Stimulated activated CD4-positive, alpha-beta T cell treated with anti-CD3 and anti-CD28 coated beads, Interleukin-4, amount 100 ng/mL, for 24 hours (primary cell): Measurements from ENCODE around the gene KLC1.

Source experiments
- DNase-seq: peaks from one replicate; pipeline ENCODE4 v3.0.0-alpha.2; 2020

Gene KLC1

GRCh38 chr14:103738166-103738565 lies 109.2 kb downstream of the KLC1 start:
- no peak for DNase-seq

DNA sequence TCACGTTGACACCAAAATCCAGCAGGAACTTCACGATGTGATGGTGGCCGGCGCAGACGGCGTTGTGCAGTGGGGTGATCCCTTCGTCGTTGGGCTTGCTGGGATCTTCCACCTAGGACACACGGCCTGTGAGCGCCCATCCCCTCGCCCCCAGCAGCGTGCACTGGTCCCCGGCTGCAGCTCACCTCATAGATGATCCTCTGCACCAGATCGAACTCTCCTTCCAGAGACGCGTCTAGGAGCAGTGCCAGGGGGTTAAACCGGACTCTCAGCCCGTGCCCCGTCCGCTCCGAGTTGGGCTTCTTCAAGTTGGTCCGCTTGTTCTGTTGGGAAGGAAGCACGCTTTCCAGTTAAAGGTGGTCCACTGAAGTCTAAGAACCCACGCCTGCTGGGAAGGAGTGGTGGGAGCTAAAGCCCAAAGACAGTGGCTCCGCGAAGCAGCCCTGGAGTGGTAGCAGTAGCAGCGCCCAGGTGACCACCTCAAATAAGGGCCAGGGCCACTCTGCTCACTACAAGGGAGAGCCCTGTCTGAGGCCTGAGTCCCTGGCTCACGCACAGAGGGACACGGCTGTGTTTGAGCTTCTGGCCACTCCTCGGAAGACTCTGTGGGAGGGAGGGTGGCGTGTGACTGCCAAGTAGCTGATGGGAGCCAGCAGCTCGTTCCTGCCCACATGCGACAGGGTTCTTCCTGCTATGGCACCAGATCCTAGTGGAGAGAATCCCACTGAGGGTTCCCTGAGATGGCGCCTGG lies 109.9 kb downstream of the KLC1 start:
- no peak for DNase-seq

- DNase-seq, result no peak
Observed at GRCh38 chr14:103739466-103739792, 110.4 kb downstream of the KLC1 start.

DNA sequence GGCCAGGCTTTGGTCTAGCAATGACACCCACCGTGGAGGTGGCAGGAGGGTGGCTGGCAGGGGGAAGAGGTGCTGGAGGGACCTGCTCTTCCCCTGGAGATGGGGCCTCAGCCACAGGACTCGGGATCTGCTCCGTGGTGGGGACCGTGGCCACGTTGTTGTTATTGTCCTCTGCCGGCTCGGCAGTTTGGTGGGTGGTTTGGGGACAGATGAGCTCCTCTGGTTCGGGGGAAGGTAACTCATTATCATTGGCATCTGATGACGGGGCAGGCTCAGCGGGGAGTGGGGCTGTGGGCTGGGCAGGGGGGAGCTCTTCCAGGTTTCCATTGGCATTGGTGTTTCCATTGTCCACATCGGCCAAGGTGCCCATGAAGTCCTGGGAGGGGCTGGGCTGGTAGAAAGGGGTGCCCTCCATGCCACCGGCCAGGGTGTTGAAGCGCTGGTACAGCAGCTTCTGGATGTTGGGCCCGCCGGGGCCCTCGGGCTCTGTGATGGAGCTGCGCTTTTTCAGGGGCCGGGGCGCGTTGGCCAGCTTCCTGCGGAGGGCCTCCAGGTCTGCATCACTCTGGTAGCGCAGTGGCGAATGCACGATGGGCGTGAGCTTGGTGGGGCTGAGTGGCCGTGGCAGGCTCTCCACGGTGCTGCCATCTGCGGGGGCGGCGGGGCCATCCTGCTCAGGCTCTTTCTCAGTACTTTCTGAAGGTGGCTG lies 110.9 kb downstream of the KLC1 start:
- no peak for DNase-seq

DNA sequence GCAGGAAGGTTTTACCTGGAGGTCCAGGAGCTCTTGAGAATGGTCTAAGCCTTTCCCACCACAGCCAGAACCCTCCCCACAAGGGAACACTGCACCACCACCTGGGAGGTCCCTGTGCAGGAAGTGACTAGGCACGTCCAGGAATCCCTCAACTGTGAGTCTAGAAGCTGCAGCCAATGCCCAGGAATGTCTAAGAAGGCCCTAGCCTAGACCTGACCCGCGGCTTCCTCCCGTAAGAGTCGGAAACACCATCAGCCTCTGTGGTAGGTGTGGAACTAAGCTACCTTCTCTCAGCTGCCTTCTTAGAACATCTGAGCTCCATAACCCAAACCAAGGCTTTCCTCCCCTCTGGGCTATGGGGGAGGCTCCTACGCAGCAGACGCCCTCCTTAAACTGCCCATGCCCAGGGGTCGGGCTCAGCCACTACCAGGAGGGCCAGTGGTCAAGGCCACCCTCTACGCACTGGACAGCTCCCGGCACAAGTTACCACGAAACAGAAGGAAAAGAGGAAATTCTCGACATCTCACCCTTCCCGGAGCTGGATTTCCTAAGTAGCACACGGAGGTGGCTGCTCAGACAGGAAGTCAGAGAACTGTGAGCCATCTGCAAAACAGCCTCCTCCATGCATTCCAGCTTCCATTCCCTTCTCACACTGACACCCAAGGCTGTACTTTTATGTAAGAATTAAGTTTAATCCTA lies 112.1 kb downstream of the KLC1 start:
- DNase-seq, result no peak

DNA sequence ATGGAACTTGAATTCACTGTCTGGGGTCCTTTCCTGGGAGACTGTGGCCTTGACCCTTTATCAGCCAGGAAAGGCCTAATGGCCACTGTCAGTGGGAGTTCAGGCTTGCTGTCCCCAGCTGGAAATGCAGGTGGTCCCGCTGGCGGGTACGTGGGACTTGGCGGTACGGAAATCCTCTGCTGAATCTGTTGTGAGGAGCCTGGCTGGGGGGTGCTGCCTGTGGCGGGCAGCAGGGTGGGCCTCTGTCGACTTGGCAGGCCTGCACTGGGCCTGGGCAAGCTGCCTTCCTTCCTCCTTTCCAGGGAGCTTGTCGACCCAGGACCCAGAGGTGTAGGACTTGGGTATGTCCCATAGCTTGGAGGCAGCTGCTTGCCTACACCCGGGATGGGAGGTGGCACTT lies 112.9 kb downstream of the KLC1 start:
- DNase-seq, result no peak

DNA sequence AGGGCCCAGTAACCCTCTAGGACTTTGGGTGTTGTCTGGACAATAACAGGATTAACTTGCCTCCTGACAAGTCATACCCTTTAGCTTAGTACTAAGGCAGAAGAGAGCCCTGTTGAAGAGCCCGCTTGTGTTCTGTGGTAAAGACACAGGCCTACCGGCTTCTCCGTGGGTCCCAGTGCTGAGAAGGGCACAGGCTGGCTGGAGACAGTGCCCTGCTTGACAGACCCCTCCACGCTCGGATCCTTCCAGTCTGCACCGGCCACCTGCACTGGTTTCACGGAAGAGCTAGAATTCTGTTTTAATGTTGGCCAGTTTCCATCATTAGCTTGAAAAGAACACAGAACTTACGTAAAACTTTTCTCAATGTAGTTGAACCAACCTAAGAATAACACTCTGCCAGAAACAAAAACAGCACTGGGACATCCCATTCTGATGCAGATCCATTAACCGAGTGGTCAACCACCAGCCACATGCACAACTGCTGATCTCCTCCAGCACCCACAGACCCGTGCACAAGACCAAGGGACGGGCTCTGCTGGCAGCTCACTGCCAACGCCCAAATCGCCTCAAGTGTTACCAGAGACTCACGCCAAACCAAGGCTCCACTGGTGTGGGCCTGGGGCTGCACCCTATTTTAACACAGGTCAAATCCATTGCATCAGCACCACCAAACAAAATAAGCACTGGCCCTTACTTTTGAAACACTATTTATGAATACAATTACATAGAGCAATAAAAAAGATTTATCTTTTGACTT lies 113.7 kb downstream of the KLC1 start:
- DNase-seq, result no peak

DNA sequence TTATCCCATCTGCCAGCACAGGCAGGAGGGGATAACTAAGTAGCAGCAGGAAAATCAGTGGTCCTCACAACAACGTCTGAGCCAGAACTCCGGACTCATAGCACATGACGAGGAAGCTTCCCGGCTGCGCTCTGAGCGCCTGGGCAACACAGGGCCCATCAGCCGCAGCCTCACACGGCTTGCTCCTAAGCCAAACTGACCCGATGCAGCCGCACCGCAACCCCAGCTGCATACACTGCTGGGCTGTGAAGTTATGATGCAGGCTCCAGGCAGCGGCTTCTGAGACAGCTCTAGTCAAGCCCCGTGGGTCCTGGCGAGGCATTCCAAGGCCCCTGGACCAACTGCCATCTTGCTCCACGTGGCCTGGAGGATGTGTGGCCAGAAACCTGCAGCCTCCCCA lies 114.7 kb downstream of the KLC1 start:
- no peak for DNase-seq

- no peak for DNase-seq
Observed at GRCh38 chr14:103744621-103745395, 115.8 kb downstream of the KLC1 start.

- DNase-seq, result no peak
Observed at GRCh38 chr14:103745424-103745823, 116.4 kb downstream of the KLC1 start.

DNA sequence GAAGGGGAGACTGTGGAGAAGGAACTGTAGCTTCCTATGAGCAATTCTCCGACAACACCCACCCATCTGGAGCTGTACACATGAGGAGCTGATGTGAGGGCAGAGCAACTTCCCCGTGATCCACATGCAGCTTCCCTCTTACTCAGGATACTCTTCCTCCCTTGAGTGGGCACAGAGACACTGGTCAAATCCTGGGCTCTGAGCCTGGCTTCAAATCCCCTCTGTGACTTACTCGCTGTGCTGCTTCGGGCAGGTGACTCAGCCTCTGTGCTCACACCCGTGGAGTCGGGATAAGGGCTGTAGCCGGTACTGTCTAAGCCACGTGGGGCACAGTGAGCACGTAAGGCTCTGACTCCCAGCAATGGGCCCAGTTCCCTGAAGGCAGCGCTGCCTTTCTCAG lies 117.7 kb downstream of the KLC1 start:
- no peak for DNase-seq

GRCh38 chr14:103748534-103748857 lies 119.5 kb downstream of the KLC1 start:
- DNase-seq, result peak; percentile 33

- DNase-seq, result no peak
Observed at GRCh38 chr14:103749452-103749851, 120.4 kb downstream of the KLC1 start.

DNA sequence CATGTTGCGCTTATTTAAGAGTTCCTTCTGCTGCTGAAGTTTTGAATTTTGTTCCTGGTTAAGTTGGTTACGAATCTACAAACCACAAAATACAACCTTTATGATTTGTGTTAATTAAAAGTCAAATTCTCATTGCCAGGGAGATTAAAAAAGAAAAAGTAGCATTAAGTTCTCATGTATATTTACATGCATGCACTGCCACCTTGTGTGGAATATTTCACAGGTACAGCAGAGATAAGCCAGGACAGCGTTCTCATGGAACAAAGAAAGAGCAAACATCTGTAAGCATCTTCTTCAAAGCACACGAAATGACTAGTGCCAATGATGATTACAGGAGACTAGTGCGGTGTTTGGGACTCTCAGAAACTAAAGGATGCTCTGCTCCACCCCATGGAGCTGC lies 120.8 kb downstream of the KLC1 start:
- DNase-seq, result no peak
